HG02840 (cell line): ENCODE data around the gene RPL14.
"Not testable (repeated sequence)": the region's sequence is repeated elsewhere in the genome, so short reads cannot be mapped to it uniquely, and the experiment has no call there.

Experiments used
- ATAC-seq: cut with Tn5 transposase; IDR thresholded peaks from one replicate; pipeline ENCODE4 v1.9.1; 2021; ENCODE audit warnings: mild to moderate bottlenecking, moderate library complexity, moderate number of reproducible peaks; ENCODE audit not compliant: unreplicated experiment, low FRiP score

The RPL14 gene

GRCh38 chr3:40456940-40457823 lies at the start of gene RPL14:
Gene RPL14, plus strand, starts transcription at chr3:40457339. Its CDS starts 133 bp downstream, at chr3:40457472.
- peak; percentile 68 for ATAC-seq

DNA sequence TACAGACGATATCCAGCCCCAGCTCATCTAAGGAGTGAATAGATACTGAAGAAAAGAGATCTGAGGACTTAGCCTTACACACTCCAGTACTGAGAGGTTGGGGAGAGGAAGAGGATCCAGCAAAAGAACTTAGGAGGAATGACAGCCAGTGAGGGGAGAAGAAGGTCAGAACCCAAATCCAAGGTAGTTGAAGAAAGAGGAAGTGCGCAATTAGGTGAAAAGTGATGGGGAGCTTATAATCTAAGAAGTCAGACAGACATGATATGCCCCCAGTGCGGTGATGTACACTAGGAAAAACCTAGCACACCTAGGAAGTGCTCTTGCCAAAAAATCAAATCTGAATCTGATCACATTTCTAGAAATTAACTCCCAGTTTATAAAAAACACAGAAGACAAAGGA lies 49.5 kb upstream of the RPL14 start:
- ATAC-seq, result no peak

GRCh38 chr3:40414270-40414669 lies 42.9 kb upstream of the RPL14 start:
- no peak for ATAC-seq

DNA sequence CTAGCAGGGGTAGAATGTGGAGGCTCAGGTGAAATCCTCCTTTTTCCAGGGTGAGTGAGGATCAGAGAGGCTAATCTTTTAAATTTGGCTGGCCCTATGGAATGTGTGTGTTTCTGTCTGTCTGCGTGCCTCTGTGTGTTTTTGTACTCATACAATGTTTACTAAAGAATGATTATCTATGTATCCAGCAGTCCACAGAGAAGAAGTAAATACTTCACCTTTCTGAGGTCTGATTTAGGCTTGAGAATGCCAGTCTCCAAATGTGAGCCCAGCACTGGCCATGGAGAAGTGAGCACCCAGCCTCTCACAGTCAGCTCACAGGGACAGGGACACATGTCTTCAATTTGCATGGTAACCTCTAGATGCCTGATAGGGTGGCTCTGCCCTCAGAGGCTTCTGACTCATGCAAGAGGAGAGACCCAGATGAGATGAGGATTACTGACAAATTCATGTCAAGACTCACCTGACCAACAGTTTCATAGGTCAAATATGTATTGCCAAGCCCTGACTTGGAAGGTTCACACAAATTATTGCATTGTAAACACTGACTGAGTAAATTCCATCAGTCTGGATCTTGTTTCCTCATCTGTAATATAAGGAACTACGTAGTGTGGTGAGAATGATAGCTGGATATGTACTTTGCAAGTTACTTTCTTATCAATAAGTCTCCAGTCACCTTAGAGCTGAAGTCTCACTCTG lies 39.1 kb upstream of the RPL14 start:
- no peak for ATAC-seq

GRCh38 chr3:40422861-40423260 lies 34.3 kb upstream of the RPL14 start:
- no peak for ATAC-seq

DNA sequence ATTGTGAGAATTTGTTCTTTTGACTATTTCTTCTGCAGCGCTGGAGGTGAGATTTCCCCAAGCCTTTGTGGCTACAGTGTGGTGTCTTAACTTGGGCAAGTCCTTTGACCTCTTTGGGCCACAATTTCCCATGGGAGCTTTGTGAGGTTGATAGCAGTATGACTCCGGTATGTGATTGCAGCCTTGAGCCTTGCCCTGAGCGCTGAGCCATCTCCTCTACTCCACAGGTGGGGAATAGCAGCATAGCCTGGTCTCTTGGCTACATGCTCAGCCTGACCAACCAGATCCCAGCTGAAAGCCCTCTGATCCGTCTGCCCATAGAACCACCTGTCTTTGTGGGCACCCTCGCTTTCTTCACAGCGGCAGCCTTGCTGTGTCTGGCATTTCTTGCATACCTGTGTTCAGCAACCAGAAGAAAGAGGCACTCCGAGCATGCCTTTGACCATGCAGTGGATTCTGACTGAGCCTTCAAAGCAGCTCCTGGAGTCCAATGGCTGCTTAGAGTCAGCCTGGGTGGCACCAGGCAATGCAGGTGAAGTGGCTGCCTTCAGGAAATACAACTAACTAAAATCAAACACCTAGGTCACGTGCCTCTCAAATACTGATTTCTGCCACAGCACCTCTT lies 30.0 kb upstream of the RPL14 start:
- no peak for ATAC-seq

DNA sequence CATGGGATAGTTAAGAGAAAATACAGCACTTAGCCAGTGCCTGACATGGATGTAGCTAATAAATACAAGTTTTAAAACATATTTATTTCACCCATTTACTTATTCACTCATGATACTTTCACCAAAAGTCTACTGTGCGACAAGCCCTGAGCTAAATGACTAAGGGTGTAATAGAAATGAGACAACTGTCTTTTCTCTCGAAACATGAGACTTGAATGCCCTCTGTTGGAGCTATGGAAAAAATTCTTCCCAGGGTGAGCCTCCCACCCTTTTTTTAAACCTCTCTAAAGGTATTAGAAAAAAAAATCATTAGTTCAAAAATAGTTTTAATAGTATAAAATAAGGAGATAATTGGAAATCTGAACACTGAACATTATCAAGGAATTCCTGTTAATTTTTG lies 24.3 kb upstream of the RPL14 start:
- ATAC-seq, result no peak

GRCh38 chr3:40437889-40438288 lies 19.2 kb upstream of the RPL14 start:
- ATAC-seq, result no peak

- ATAC-seq, result no peak
These were observed 12.1 kb upstream of the RPL14 start for GRCh38 chr3:40445062-40445461.

- no peak for ATAC-seq
These were observed 11.3 kb upstream of the RPL14 start for GRCh38 chr3:40445880-40446279.

GRCh38 chr3:40450438-40450837 lies 6.7 kb upstream of the RPL14 start:
- ATAC-seq, result no peak

DNA sequence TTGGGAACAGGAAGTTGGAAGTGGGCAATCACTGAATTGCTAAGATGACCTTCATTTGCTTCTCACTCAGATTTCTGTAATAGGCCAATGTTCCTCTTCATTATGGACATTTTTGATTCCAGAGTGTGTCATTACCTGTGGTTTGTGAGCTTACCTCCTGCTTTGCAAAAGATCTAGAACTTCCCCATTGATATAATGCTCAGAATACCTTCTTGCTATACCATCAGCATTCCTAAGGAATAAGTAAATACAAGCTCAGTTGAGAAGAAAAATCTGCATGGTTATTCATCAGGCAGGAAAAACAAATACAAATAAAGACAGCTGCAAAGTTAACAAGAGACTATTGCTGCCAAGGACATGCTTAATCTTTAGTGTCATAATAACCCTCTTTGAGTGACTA lies 5.6 kb upstream of the RPL14 start:
- ATAC-seq, result no peak

DNA sequence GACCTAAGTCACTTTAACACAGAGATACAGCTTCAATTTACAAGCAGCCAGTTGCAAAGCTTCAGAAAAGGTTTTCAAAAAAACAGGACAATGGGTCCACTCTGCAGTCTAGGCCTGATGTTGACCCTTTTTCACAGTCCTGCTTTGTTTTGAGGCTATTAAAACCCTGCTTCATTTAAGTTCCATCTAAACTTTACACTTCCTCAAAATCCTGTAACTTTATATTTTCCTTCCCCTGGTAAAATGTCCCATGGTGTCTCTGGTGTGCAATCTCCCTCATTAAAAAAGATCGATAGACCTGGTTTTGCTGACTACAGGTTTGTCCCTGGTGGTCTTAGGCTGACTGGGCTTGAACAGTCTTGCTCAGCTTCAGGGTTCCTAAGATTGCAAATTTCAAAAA lies 5.1 kb upstream of the RPL14 start:
- ATAC-seq, result no peak

- ATAC-seq, result no peak
These were observed 4.6 kb upstream of the RPL14 start for GRCh38 chr3:40452562-40452875.

- peak; percentile 97 for ATAC-seq
These were observed 4.0 kb upstream of the RPL14 start for GRCh38 chr3:40452876-40453730.

- no peak for ATAC-seq
These were observed 3.2 kb upstream of the RPL14 start for GRCh38 chr3:40453933-40454332.

- no peak for ATAC-seq
These were observed 1.8 kb upstream of the RPL14 start for GRCh38 chr3:40455328-40455727.

DNA sequence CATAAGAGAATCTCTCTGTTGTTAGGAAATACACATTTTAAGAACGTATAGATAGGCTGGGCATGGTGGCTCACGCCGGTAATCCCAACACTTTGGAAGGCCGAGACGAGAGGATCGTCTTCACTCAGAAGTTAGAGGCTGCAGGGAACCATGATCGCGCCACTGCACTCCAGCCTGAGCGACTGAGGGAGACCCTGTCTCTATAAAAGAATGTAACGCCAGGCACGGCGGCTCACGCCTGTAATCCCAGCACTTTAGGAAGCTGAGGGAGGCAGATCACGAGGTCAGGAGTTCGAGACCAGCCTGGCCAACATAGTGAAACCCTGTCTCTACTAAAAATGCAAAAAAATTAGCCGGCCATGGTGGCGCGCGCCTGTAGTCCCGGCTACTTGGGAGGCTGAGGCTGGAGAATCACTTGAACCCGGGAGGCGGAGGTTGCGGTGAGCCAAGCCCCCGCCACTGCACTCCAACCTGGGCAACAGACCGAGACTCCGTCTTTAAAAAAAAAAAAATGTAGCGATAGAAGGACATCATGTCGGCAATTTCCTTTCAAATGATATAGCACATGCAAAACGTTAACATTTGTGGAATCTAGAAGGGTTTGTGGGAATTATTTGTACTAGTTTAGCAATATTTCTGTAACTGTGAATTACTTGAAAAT lies 730 bp upstream of the RPL14 start:
- ATAC-seq, result no peak

- no peak for ATAC-seq
These were observed 1.3 kb downstream of the RPL14 start for GRCh38 chr3:40458473-40458872.

- ATAC-seq, result not testable (repeated sequence)
These were observed 3.3 kb downstream of the RPL14 start for GRCh38 chr3:40460481-40460880.
